Ovary (tissue), 3 donors: ENCODE measurements around the gene SOS2.

Experiments
- CTCF ChIP-seq, 3 donors: fragments of 450-650 bp in 2 of 3; fragments of 200-600 bp in 1 of 3; IDR thresholded peaks; one replicate each; pipeline versions ENCODE4 v1.5.1 to v1.8.0; 2016 to 2022; ENCODE audit warnings: antibody characterized with exemption in 3 of 3, mild to moderate bottlenecking in 1 of 3
- POLR2A ChIP-seq: fragments of 450-650 bp; IDR thresholded peaks from one replicate; pipeline ENCODE4 v1.6.1; 2017; ENCODE audit warnings: antibody characterized with exemption, mild to moderate bottlenecking, moderate library complexity
- donor health status: DM: no; HTN: no; CAD: no.

GRCh38 chr14:50069325-50069724 is 162.1 kb downstream of the SOS2 start:
- no peak for TF ChIP-seq POLR2A
- TF ChIP-seq CTCF (IDR thresholded peaks at IDR 0.05), result no peak
